GM21381 (cell line): ENCODE data around the gene CYBC1.

Experiments used
- ATAC-seq: cut with Tn5 transposase; IDR thresholded peaks from one replicate; pipeline ENCODE4 v1.9.1; 2021; ENCODE audit warnings: mild to moderate bottlenecking, moderate library complexity; ENCODE audit not compliant: unreplicated experiment

Gene CYBC1

DNA sequence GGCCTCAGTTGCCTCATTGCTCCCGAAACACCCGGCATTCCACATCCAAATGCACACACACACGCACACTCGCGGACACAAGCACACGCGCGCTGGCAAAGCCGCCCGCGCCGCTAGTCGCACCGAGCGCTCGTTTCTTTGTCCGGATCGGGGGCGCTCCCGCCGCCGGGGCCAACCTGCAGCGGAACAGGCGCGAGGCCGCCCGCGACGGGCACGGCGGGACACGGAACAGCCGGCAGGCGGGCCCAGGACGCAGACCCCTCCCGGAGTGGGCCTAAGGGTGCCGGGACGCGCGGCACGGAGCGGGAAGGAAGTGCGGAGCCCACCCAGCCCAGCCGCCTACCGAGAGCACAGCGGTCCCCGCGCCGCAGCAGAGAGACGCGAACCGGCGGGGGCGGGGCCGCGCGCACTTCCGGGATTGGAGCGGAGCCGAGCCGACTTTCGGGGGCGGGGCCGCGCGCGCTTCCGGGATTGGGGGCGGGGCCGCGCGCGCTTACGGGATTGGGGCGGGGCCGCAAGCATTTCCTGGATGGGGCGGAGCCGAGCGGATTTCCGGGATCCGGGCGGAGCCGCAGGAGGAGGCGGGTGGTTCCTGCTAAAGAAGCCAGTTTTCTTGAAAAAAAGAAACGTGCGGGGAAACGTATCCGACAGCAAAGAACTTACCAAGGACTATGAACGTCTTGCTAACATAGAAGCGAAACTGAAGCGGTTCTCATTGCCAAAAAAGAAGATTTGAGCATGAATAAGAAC lies at the start of gene CYBC1:
CYBC1 (minus strand) TSS at position 396 of the 750 bp plus-strand sequence. CDS start 1,498 bp downstream, outside the sequence.
- ATAC-seq = peak; percentile 66

DNA sequence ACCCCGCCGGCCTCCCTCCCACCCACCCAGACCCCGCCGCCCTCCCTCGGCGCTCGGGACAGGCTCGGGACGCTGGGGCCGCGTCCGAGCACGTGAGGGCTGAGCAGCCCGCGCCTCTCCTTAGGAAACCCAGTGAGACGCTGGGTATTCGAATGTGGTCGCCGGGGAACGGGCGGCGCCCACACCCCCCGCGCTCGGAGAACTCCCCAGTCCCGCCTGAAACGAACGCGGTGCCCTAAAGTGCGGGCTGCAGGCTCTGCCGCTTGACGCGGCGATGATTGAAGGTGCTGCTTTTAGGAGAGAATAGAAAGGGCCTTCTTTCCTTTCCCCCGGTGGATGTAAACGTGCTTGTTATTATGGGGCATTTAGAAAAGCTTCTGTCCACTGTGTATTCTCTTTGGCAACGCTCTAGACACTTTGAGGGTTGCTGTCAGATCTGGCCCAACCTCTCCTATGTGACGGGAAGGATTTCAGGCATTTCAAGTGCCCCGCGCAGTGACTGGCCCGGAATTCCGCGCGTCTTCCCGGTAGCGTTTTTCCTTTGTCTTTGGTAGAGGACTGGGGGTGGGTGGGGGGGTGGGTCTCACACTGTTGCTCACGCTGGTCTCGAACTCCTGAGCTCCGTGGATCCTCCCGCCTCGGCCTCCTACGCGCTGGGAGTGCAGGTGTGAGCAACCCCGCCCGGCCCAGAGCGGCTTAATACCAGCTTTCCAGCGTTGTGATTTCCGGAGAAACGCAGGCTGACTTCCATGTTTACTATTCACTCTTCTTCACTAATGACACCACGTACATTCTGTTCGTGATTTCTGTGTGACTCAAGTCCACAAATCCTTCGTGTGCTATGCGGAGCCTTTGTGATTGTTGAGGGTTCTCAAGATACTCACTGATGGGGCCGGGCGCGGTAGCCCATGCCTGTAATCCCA lies 47.2 kb upstream of the CYBC1 start:
- peak; percentile 12 for ATAC-seq

GRCh38 chr17:82496529-82497434 lies 46.2 kb upstream of the CYBC1 start:
- peak; percentile 64 for ATAC-seq

GRCh38 chr17:82495844-82496528 lies 45.4 kb upstream of the CYBC1 start:
- ATAC-seq = no peak

DNA sequence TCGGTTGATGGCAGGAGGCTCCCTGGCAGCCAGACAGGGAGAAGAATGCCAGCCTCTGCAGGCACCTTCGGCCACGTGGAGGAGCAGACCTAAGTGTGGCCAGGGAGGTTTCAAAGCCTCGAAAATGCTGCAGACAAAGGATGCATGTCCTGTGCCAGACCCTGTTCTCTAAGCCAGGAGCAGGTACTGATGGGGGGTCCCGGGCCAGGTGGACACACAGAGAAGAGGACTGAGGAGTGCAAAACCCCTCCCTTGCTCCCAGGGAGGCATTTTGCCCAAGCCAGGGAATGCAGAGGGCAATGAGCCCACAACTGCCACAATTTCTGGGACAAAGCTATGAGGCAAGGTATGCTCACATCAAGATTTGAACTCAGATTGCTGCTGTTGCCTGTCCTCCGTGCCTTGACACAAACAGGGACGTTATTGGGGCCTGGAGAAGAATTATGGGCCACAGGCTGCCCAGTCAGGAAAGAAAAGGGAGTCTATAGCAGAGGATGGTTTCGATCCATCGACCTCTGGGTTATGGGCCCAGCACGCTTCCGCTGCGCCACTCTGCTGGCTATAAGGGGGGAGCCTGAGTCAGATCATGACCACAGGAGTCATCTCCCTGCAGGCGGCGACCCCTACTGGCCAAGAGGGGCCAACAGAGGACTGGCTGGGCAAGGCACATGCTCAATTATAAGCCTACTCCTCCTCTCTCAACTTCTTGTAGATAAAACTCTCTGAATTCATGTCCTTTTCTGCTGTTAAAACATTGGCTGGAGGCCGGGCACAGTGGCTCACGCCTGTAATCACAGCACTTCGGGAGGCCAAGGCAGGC lies 43.9 kb upstream of the CYBC1 start:
- ATAC-seq = peak; percentile 49

DNA sequence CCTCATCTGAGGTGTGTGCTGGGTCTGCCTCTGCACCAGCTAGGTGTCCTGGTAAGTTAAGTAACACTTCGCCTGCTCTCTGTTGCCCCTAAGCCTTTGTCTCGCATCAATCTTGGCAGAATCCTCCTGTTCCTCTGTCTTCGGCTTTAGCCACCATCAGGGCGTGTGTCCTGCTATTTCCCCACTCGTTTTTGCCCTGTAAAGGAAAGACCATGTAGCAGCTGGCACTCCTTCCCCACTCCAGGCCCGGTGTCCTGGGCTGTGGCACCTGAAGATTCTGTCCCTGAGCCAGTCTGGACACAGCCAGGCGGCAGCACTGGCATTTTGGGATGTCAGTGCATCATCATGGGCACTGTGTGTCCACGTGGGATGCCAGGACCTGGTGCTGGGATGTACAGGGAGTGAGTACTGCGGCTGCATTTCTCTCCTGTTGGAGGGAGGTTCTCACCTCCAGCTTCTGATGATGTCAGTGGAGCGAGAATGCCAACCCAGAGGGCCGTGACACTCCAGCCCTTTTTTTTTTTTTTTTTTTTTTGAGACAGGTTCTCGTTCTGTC lies 42.8 kb upstream of the CYBC1 start:
- ATAC-seq = no peak

DNA sequence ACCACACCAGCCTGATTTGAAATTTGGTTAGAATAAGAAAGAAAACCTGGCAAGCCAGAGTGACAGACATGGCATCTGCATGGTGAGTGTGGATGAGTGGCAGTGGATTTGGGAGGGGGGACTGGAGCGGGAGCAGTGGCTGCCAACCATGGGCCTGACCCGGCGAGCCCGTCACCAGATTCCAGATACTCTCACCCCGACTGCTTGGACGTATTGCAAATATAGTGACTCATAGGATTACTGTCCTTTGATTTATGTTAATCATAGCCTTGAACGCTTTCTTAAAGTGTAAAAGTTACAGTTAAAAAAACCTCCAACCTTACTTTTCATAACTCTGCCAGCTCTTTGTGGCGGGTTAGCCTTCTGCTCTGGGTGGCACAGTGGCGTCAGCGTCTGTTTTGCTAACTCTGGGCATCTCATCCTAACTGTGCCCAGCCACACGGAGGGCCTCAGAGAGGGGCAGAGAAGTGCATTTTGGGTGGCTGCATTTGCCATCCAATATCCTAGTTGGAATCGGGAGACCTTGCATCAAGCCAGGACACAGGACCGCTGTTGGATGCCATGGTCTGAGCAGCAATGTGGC lies 42.2 kb upstream of the CYBC1 start:
- ATAC-seq = no peak

- ATAC-seq = no peak
Measured at GRCh38 chr17:82491533-82491932, 41.0 kb upstream of the CYBC1 start.

DNA sequence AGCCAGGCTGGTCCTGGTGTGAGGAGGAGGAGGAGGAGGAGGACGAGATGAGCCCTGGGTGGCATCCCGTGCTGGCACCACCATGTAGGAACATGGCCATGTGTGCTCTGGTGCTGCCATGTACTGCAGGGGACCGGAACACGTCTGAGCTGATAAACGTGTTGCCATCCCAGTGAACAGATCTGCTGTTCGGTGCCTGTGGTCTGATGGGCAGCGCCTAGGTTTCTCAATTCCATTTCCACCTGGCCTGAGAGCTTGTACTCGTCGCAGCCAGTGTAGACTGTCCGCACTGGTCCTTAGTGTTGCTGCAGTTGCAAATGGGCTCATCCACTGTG lies 40.6 kb upstream of the CYBC1 start:
- no peak for ATAC-seq

GRCh38 chr17:82490512-82491195 lies 40.1 kb upstream of the CYBC1 start:
- ATAC-seq = no peak

GRCh38 chr17:82489851-82490511 lies 39.4 kb upstream of the CYBC1 start:
- ATAC-seq = no peak

- ATAC-seq = no peak
Measured at GRCh38 chr17:82489117-82489516, 38.6 kb upstream of the CYBC1 start.

DNA sequence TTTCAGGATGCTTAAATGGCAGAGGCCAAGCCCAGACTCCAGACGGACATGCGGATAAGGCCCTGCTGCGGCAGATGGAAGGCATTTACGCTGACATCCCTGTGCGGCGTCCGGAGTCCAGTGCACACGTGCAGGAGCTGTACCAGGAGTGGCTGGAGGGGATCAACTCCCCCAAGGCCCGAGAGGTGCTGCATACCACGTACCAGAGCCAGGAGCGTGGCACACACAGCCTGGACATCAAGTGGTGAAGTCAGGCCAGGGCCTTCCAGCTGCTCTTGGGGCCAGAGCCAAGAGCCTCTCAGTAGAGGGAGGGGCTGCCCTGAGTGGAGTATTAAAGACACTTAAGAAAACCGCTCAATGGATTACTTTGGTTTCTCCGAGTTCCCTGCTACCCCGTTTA lies 37.4 kb upstream of the CYBC1 start:
- ATAC-seq = no peak

DNA sequence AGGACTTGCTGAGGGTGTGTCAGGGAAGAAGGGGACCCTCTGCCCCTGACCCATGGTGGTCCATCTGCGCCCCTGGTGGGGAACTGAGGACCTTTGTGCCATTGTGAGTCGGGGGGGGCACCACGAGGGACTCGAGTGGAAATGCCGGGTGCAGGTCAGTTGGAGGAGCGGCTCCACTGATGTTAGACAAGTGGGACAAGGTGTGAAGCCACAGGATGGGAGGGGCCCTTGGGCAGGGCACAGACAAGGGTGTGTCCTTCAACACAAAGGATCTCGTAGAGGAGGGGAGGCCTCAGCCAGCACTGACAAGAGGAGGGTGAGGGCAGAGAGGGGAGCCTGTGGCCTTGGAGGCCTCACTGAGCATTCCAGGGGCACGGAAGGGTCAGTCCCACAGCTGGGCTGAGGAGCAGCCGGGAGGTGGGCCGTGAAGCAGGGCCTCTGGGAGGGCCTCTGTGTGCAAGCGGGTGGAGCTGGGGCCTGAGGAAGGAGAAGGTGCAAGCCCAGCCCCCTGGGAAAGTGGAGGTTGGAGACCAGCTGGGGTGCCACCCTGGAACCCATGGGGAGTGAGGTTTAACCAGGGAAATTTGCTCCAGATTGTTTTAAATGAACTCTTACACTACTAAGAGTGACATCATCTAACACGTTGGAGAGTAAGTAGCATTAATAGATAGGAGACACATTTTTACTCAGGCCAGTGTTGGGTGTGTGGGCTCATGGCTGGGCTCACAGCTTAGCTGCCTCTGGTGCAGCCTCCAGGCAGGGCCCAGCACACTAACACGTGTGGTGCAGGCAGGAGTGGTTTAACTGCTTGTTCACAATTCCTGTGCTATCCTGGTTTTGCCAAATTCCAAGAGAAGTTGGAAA lies 35.9 kb upstream of the CYBC1 start:
- no peak for ATAC-seq

GRCh38 chr17:82483836-82484235 lies 33.3 kb upstream of the CYBC1 start:
- ATAC-seq = no peak

DNA sequence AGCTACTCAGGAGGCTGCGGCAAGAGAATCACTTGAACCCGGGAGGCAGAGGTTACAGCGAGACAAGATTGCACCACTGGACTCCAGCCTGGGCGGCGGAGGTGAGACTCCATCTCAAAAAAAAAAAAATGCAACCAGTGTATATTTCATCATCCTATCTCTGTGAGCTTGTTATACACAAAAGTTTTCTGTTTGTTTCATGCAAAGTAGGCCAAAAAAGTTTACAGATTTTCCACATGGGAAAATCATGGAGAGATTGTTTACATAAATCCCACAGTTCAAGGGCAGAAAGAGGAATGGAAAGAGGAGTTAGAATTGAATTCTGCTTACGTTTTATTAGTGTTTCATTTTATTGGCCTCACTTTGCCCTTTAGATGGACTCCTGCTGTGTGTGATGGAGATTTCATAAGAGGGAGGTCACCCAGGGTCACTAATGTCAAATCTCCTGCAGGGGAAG lies 32.7 kb upstream of the CYBC1 start:
- ATAC-seq = no peak

- no peak for ATAC-seq
Measured at GRCh38 chr17:82480318-82480717, 29.8 kb upstream of the CYBC1 start.
